Measurements from ENCODE around the gene FARS2. TPM values are rescaled to one million over a fixed set of nuclear protein-coding genes. Genes with fewer than 3 reads are reported as not detected.

The FARS2 gene
- total and polyA plus RNA-seq, 8 donors, result 15.1 to 20.3 (median 17.9) TPM

DNA sequence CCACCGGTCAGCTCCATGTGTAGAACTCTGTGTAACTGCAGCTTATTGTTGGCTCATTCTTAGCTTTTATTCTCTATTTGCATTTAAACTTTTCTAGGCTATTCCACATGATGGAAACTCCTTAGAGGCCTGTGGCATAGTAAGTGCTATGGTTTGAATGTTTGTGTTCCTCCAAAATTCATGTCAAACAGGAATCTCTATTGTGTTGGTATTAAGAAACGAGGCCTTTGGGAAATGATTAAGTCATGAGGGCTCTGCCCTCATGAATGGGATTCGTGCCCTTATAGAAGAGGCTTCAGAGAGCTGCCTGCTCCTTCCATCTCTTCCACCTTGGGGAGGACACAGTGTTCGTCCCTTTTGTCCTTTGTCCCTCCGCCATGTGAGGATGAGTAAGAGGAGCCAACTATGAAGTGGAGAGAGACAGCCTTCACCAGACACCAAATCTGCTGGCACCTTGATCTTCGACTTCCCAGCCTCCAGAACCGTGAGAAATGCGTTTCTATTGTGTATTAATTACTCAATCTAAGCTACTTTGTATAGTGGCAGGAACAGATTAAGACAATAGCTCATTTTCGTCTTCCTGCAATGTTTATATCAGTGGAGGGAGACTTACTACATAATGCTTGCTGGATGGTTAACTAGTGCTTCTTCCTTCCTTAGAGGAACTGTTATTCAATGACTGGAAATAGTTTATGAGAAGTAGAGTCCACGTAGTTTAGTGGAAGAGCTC, 361.1 kb downstream of the FARS2 start:
- intact Hi-C loops (cut with DNase I), result no loop called here
- DNase-seq (no peak), ATAC-seq (no peak)
- no peak overlapping the region for H3K27ac ChIP-seq
- no peaks in the 10 kb centered on the region for H3K27me3 ChIP-seq
- no peaks in the 10 kb centered on the region for H3K36me3 ChIP-seq
- no peak overlapping the region for H3K4me3 ChIP-seq
- H3K9me3 ChIP-seq, result no peaks in the 10 kb centered on the region
- TF ChIP-seq CTCF (IDR thresholded peaks at IDR 0.05), result no peak
- peaks cover 0 to 7% of the 10 kb centered on the region in 2 donors for H3K4me1 ChIP-seq

GRCh38 chr6:5623769-5624168, 362.5 kb downstream of the FARS2 start:
- H3K4me1 ChIP-seq, result peaks cover 0 to 8% of the 10 kb centered on the region in 2 donors
- no peak for DNase-seq
- H3K27me3 ChIP-seq, result no peaks in the 10 kb centered on the region
- intact Hi-C loops (cut with DNase I), result no loop called here
- no peak for TF ChIP-seq CTCF (IDR thresholded peaks at IDR 0.05)
- no peak for ATAC-seq
- H3K9me3 ChIP-seq, result no peaks in the 10 kb centered on the region
- H3K4me3 ChIP-seq, result no peak overlapping the region
- no peaks in the 10 kb centered on the region for H3K36me3 ChIP-seq
- H3K27ac ChIP-seq, result no peak overlapping the region

DNA sequence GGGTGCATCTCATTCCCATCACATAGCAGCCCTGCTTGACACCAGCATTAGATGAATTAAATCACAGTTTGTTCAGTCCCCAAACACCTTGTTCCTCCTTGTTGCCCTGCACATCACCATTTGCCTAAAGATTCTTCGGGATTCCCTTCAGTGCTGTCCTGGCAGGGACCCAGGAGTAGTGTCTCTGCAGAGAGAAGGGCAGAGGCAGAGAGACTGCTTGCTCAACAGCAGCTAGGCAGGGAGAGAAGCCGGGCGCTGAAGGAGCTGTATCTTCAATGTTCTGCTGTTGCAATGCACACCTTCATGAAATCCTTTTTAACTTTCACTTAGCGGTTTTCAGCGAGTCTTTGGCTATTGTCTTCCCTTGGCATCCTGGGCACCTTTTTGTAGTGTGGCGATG, 362.9 kb downstream of the FARS2 start:
- intact Hi-C loops (cut with DNase I), result no loop called here
- Histone ChIP-seq H3K9me3 (no peaks in the 10 kb centered on the region), H3K4me1 (peaks cover 0 to 8% of the 10 kb centered on the region in 2 donors), H3K27me3 (no peaks in the 10 kb centered on the region), H3K27ac (no peak overlapping the region), H3K36me3 (no peaks in the 10 kb centered on the region), H3K4me3 (no peak overlapping the region)
- no peak for ATAC-seq
- no peak for DNase-seq
- TF ChIP-seq CTCF (IDR thresholded peaks at IDR 0.05), result no peak

- DNase-seq (no peak), ATAC-seq (no peak)
- Histone ChIP-seq H3K9me3 (no peaks in the 10 kb centered on the region), H3K4me3 (no peak overlapping the region), H3K4me1 (peaks cover 0 to 8% of the 10 kb centered on the region in 2 donors), H3K36me3 (no peaks in the 10 kb centered on the region), H3K27me3 (no peaks in the 10 kb centered on the region), H3K27ac (no peak overlapping the region)
- no peak for TF ChIP-seq CTCF (IDR thresholded peaks at IDR 0.05)
- intact Hi-C loops (cut with DNase I), result no loop called here
These were observed 365.6 kb downstream of the FARS2 start for GRCh38 chr6:5626727-5627426.

DNA sequence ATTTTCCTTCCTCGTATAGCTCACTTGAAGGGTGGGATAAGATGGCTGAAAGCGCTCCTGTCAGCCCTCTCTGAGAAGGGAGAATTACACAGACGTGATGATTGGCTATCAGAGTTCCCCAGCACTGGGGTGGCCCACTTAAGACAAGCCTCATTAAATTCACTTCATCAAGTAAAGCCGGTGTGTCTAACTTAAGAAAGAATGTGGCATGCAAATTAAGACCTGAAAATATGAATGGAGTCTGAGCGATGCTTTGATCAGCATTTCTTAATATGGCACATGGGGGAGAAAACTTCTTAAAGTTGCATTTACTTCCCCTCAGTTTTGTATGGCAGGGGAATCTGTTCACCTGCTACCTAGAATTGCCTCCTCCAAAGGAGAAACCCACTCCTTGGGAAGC, 369.3 kb downstream of the FARS2 start:
- no peaks in the 10 kb centered on the region for H3K9me3 ChIP-seq
- intact Hi-C loops (cut with DNase I), result no loop called here
- no peak for TF ChIP-seq CTCF (IDR thresholded peaks at IDR 0.05)
- no peaks in the 10 kb centered on the region for H3K36me3 ChIP-seq
- H3K27ac ChIP-seq, result no peak overlapping the region
- DNase-seq (no peak), ATAC-seq (no peak)
- H3K27me3 ChIP-seq, result no peaks in the 10 kb centered on the region
- H3K4me3 ChIP-seq, result no peak overlapping the region
- peaks cover 0 to 8% of the 10 kb centered on the region in 2 donors for H3K4me1 ChIP-seq
